Smooth muscle cell (in vitro differentiated cells): ENCODE results near the gene INA. TPM values are rescaled to one million over a fixed set of nuclear protein-coding genes. Genes with fewer than 3 reads are reported as not detected.

Experiments used
- DNase-seq: peaks from one replicate; lab custom pipeline; 2025; ENCODE audit not compliant: unreplicated experiment; lab: John Stamatoyannopoulos, UW
- H2AFZ ChIP-seq: fragments of 200-600 bp; sonication (generic); 2 replicates; pipeline ENCODE4 v1.6.0; 2016; ENCODE audit warnings: antibody characterized with exemption, low read depth, mild to moderate bottlenecking
- H3F3A ChIP-seq: fragments of 200-600 bp; sonication (generic); 2 replicates; pipeline ENCODE4 v1.6.0; 2017; ENCODE audit warnings: antibody characterized with exemption, low read depth
- H3K27ac ChIP-seq: fragments of 200-600 bp; sonication (generic); 2 replicates; pipeline ENCODE4 v1.5.1; 2016; ENCODE audit warnings: low read depth, mild to moderate bottlenecking
- H3K27me3 ChIP-seq: fragments of 200-600 bp; sonication (generic); 2 replicates; pipeline ENCODE4 v1.6.1; 2016; ENCODE audit warnings: low read depth, mild to moderate bottlenecking
- H3K36me3 ChIP-seq: fragments of 200-600 bp; sonication (generic); 2 replicates; pipeline ENCODE4 v1.5.1; 2016; ENCODE audit warnings: low read depth
- H3K4me1 ChIP-seq: fragments of 200-600 bp; sonication (generic); 2 replicates; pipeline ENCODE4 v1.5.1; 2016; ENCODE audit warnings: low read depth
- H3K4me2 ChIP-seq: fragments of 200-600 bp; sonication (generic); 2 replicates; pipeline ENCODE4 v1.6.0; 2016; ENCODE audit warnings: mild to moderate bottlenecking
- H3K4me3 ChIP-seq: fragments of 200-600 bp; sonication (generic); 2 replicates; pipeline ENCODE4 v1.5.1; 2016; ENCODE audit warnings: mild to moderate bottlenecking
- H3K79me2 ChIP-seq: fragments of 200-600 bp; sonication (generic); 2 replicates; pipeline ENCODE4 v1.6.0; 2016; ENCODE audit warnings: low read depth, mild to moderate bottlenecking
- H3K9ac ChIP-seq: fragments of 200-600 bp; sonication (generic); 2 replicates; pipeline ENCODE4 v1.6.0; 2016; ENCODE audit warnings: low read depth
- H3K9me3 ChIP-seq: fragments of 200-600 bp; sonication (generic); replicated peaks from 2 replicates; pipeline ENCODE4 v1.5.1; 2016; ENCODE audit warnings: low read depth
- H4K20me1 ChIP-seq: fragments of 200-600 bp; sonication (generic); 2 replicates; pipeline ENCODE4 v1.6.0; 2016; ENCODE audit warnings: low read depth
- WGBS: methylation state at CpG from one replicate; pipeline ENCODE4 v1.1.7; 2016; ENCODE audit warnings: low lambda C conversion rate; 5-methylcytosine and 5-hydroxymethylcytosine counted together
- polyA plus RNA-seq: library from polyadenylated mRNA; unstranded; fragments of >200 nt; fragmentation: Nextera tagmentation; extraction: Ambion mirVana; gene quantifications from 2 replicates; pipeline ENCODE4 v1.2.1, GENCODE V29; 2016
- total RNA-seq: library from RNA; depleted of rRNA; stranded (reverse); fragments of >200 nt; gene quantifications from 2 replicates; pipeline ENCODE4 v1.2.3, GENCODE V29; 2014
- TF ChIP-seq, protein P1 (sequence below): fragments of 200-600 bp; sonication (generic); IDR thresholded peaks from 2 replicates; pipeline ENCODE4 v1.5.1; 2017; ENCODE audit warnings: borderline replicate concordance, mild to moderate bottlenecking, antibody characterized with exemption; ENCODE audit not compliant: insufficient read depth, poor library complexity, severe bottlenecking

Gene INA
- total and polyA plus RNA-seq, 2 experiments from 2014 or later: 1.7 to 5.0 TPM

DNA sequence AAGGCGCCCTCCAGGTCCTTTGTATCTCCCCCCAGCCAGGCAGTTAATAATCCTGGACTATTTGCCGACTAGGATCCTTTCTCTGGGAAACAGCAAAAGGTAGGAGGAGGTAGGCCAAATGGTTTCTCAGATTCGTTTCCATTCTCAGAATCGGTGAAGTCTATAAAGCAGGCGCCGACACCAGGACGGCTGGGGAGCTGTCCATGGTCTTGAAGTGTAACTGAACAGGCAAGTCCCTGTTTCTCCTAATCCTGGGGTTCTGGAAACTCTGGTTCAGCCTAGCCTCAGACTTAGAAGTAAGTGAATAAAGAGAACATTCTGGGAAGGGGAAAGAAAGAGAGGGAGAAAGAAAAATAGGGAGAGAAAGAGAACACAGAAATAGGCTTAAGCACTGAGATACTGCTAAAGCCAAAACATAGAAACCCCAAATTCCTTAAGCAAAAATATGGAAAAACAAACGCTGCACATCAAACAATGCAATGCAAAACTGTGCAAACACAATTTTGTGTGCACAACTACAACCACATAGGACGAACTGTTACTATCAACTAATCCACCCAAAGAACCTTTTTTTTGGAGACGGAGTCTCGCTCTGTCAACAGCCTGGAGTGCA lies 11.1 kb upstream of the INA start:
- H3K36me3 ChIP-seq: no peaks in the 10 kb centered on the region
- H3F3A ChIP-seq: no peaks in the 10 kb centered on the region
- H2AFZ ChIP-seq: no peak overlapping the region
- WGBS: 35% methylated on average over 11 of the region's 11 CpGs
- H3K4me3 ChIP-seq: no peak overlapping the region
- no peak overlapping the region for H3K9ac ChIP-seq
- H3K9me3 ChIP-seq: no peaks in the 10 kb centered on the region
- H3K27ac ChIP-seq: no peak overlapping the region
- no peaks in the 10 kb centered on the region for H3K4me1 ChIP-seq
- TF ChIP-seq, protein P1, sequence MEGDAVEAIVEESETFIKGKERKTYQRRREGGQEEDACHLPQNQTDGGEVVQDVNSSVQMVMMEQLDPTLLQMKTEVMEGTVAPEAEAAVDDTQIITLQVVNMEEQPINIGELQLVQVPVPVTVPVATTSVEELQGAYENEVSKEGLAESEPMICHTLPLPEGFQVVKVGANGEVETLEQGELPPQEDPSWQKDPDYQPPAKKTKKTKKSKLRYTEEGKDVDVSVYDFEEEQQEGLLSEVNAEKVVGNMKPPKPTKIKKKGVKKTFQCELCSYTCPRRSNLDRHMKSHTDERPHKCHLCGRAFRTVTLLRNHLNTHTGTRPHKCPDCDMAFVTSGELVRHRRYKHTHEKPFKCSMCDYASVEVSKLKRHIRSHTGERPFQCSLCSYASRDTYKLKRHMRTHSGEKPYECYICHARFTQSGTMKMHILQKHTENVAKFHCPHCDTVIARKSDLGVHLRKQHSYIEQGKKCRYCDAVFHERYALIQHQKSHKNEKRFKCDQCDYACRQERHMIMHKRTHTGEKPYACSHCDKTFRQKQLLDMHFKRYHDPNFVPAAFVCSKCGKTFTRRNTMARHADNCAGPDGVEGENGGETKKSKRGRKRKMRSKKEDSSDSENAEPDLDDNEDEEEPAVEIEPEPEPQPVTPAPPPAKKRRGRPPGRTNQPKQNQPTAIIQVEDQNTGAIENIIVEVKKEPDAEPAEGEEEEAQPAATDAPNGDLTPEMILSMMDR: no peak
- DNase-seq: peak; percentile 30
- H3K4me2 ChIP-seq: no peak overlapping the region
- no peaks in the 10 kb centered on the region for H4K20me1 ChIP-seq
- no peaks in the 10 kb centered on the region for H3K79me2 ChIP-seq
- H3K27me3 ChIP-seq: no peaks in the 10 kb centered on the region

DNA sequence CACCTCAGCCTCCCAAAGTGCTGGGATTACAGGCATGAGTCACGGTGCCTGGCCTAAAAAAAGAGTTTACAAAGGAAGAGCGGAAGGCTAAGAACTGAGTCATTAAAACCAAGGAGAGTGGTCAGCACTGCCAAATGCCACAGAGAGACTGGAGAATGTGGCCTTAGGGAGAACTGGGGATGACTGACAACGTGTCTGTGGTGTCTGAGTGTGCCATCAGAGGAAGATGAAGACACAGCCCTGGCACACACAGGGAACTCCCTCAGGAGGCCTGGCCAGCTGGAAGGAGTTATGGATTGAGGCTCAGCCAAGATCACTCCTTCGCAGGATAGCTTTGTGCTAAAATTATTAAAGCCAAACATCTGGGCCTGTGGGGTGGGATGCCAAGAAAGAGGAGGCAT lies 3.9 kb upstream of the INA start:
- WGBS: 14% methylated on average over 4 of the region's 4 CpGs
- Histone ChIP-seq H3K4me1 (no peaks in the 10 kb centered on the region), H3K4me2 (no peak overlapping the region), H3K27ac (peak overlapping the region; percentile 15), H3F3A (peaks cover 6% of the 10 kb centered on the region), H4K20me1 (no peaks in the 10 kb centered on the region), H3K79me2 (no peaks in the 10 kb centered on the region), H3K9ac (no peak overlapping the region), H3K36me3 (no peaks in the 10 kb centered on the region), H2AFZ (no peak overlapping the region), H3K9me3 (no peaks in the 10 kb centered on the region), H3K27me3 (peaks cover 29% of the 10 kb centered on the region), H3K4me3 (no peak overlapping the region)
- no peak for DNase-seq
- TF ChIP-seq, protein P1: no peak

DNA sequence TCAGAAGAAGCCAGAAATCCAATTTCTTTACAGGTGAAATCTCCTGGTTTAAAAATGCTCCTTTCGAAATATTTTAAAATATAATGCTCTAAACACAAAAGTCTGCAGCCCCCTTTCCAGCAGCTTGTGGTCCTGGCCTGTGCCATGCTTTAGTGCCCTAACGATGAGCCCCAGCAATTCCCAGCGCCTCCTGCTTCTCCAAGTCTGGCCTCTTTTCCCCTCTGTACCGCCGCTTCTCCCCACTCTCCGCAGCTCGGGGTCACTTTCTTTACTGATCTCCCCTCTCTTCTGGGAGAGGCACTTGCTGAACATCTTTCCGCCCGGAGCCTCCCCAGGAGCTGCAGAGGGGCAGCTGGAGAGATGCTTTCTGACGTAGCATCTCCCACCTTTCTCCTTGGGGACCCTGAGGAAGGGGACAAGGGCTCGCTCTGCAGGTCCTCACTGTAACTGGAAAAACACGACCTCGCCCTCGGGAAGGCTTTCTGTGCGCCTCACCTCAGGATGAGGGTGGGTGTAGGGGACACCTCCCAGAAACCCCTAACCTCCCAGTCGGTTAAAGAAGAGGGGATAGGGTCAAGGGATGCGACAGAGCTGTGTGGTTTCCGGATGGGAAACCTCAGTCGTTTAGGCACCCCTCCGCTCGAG lies 565 bp upstream of the INA start:
- peak overlapping the region; percentile 41 for H3K4me3 ChIP-seq
- no peak overlapping the region for H3K27ac ChIP-seq
- H3F3A ChIP-seq: peaks cover 6% of the 10 kb centered on the region
- peak overlapping the region; percentile 90 for H3K4me2 ChIP-seq
- peaks cover 56% of the 10 kb centered on the region for H3K27me3 ChIP-seq
- DNase-seq: no peak
- TF ChIP-seq, protein P1: no peak
- WGBS: 33% methylated on average over 21 of the region's 21 CpGs
- no peaks in the 10 kb centered on the region for H4K20me1 ChIP-seq
- no peaks in the 10 kb centered on the region for H3K36me3 ChIP-seq
- H3K9ac ChIP-seq: no peak overlapping the region
- no peaks in the 10 kb centered on the region for H3K9me3 ChIP-seq
- no peaks in the 10 kb centered on the region for H3K79me2 ChIP-seq
- no peak overlapping the region for H2AFZ ChIP-seq
- peaks cover 5% of the 10 kb centered on the region for H3K4me1 ChIP-seq
